Fibroblast of lung (primary cell): ENCODE measurements around the gene GABRE. TPM values are rescaled to one million over a fixed set of nuclear protein-coding genes. Genes with fewer than 3 reads are reported as not detected.
"Not testable (repeated sequence)": the region's sequence is repeated elsewhere in the genome, so short reads cannot be mapped to it uniquely, and the experiment has no call there.

Experiments used
- DNase-seq, 2 donors: peaks; one replicate each; pipeline versions ENCODE4 v3.0.0 to v3.0.0-alpha.2; 2010; ENCODE audit warnings: low read depth in 2 of 2
- H2AFZ ChIP-seq: 2 replicates; pipeline ENCODE4 v1.5.1; 2012; ENCODE audit warnings: low read length, control low read depth, inconsistent platforms
- H3K27ac ChIP-seq: 2 replicates; pipeline ENCODE4 v1.5.1; 2011; ENCODE audit warnings: low read length, control low read depth; ENCODE audit not compliant: insufficient read depth
- H3K27me3 ChIP-seq: 2 replicates; pipeline ENCODE4 v1.5.1; 2011; ENCODE audit warnings: mild to moderate bottlenecking, low read length; ENCODE audit not compliant: control insufficient read depth, insufficient read depth
- H3K36me3 ChIP-seq: 2 replicates; pipeline ENCODE4 v1.5.1; 2011; ENCODE audit warnings: low read length; ENCODE audit not compliant: control insufficient read depth, insufficient read depth
- H3K4me1 ChIP-seq: 2 replicates; pipeline ENCODE4 v1.5.1; 2011; ENCODE audit warnings: low read length; ENCODE audit not compliant: control insufficient read depth, insufficient read depth; ENCODE audit errors: extremely low read depth
- H3K4me2 ChIP-seq: 2 replicates; pipeline ENCODE4 v1.5.1; 2011; ENCODE audit warnings: low read length, control low read depth; ENCODE audit not compliant: insufficient read depth; ENCODE audit errors: extremely low read depth
- H3K4me3 ChIP-seq, 4 experiments: fragments of 200-600 bp in 1 of 4; sonication (generic) in 1 of 4; replicated peaks in 1 of 4; 2 replicates each; pipeline ENCODE4 v1.5.1; 2011 to 2016; ENCODE audit warnings: low read length in 4 of 4, low read depth in 3 of 4, mild to moderate bottlenecking in 3 of 4, control low read depth in 2 of 4, inconsistent platforms in 1 of 4, mixed read lengths in 1 of 4; ENCODE audit not compliant: insufficient read depth in 1 of 4; ENCODE audit errors: control extremely low read depth in 1 of 4
- H3K79me2 ChIP-seq: 2 replicates; pipeline ENCODE4 v1.5.1; 2012; ENCODE audit warnings: mild to moderate bottlenecking, low read length, inconsistent platforms; ENCODE audit not compliant: control insufficient read depth, insufficient read depth
- H3K9ac ChIP-seq: 2 replicates; pipeline ENCODE4 v1.5.1; 2011; ENCODE audit warnings: mild to moderate bottlenecking, low read length, control low read depth; ENCODE audit not compliant: insufficient read depth
- H3K9me3 ChIP-seq: 2 replicates; pipeline ENCODE4 v1.5.1; 2012; ENCODE audit warnings: low read depth, low read length; ENCODE audit not compliant: control insufficient read depth, insufficient read depth
- H4K20me1 ChIP-seq: 2 replicates; pipeline ENCODE4 v1.5.1; 2011; ENCODE audit warnings: low read length; ENCODE audit not compliant: control insufficient read depth, insufficient read depth; ENCODE audit errors: extremely low read depth
- EZH2 ChIP-seq: IDR thresholded peaks from 2 replicates; pipeline ENCODE4 v1.5.1; 2012; ENCODE audit warnings: low read length, control low read depth, mild to moderate bottlenecking; ENCODE audit errors: missing control alignments
- polyA plus RNA-seq, 2 donors: library from polyadenylated mRNA; depleted of rRNA in 1 of 2; stranded (reverse) in 1 of 2; unstranded in 1 of 2; fragments of >200 nt; gene quantifications; 2 replicates each; pipeline ENCODE4 v1.2.1, GENCODE V29; 2011 to 2012; ENCODE audit warnings: missing spikeins in 1 of 2
- total RNA-seq: library from RNA; depleted of rRNA; stranded (reverse); fragments of >200 nt; gene quantifications from 2 replicates; pipeline ENCODE4 v1.2.1, GENCODE V29; 2014
- TF ChIP-seq, protein P1 (sequence below), 2 donors: IDR thresholded peaks in 1 of 2; conservative IDR thresholded peaks in 1 of 2; 1 replicate in 1 of 2; 2 replicates in 1 of 2; pipeline ENCODE4 v1.5.1; 2011 to 2012; ENCODE audit warnings: low read length in 2 of 2, control low read depth in 1 of 2, inconsistent platforms in 1 of 2, low read depth in 1 of 2, mild to moderate bottlenecking in 1 of 2

The GABRE gene
- total and polyA plus RNA-seq, 2 donors (not counting 1 experiment from before 2014, with no cell fraction given), result 2.0 to 3.8 TPM

DNA sequence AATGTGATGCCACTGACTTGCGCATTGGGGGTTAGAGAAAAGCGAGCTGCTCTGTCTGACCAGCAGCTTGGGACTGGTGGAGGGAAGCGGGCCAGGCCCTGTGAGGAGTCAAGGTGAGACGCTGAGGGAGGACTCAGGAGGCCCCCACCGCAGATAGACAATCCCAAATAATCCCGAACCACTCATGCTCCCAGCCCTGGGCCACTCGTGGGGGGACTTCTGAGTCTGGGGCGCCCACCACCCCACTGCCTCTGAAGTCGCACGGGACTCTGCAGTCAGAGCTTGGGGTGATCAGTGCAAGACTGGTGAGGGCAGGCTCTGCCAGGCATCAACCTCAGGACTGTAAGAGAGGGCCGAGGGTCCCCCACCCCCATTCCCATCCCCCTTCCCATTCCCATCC, 54.9 kb downstream of the GABRE start:
- Histone ChIP-seq H3K4me3 (no peak overlapping the region), H3K9me3 (no peaks in the 10 kb centered on the region), H3K79me2 (no peaks in the 10 kb centered on the region), H2AFZ (no peak overlapping the region), H3K27ac (no peak overlapping the region), H3K4me1 (no peaks in the 10 kb centered on the region), H3K36me3 (no peaks in the 10 kb centered on the region), H4K20me1 (no peaks in the 10 kb centered on the region), H3K4me2 (no peak overlapping the region), H3K9ac (no peak overlapping the region), H3K27me3 (no peaks in the 10 kb centered on the region)
- no peak for TF ChIP-seq EZH2
- TF ChIP-seq, protein P1, sequence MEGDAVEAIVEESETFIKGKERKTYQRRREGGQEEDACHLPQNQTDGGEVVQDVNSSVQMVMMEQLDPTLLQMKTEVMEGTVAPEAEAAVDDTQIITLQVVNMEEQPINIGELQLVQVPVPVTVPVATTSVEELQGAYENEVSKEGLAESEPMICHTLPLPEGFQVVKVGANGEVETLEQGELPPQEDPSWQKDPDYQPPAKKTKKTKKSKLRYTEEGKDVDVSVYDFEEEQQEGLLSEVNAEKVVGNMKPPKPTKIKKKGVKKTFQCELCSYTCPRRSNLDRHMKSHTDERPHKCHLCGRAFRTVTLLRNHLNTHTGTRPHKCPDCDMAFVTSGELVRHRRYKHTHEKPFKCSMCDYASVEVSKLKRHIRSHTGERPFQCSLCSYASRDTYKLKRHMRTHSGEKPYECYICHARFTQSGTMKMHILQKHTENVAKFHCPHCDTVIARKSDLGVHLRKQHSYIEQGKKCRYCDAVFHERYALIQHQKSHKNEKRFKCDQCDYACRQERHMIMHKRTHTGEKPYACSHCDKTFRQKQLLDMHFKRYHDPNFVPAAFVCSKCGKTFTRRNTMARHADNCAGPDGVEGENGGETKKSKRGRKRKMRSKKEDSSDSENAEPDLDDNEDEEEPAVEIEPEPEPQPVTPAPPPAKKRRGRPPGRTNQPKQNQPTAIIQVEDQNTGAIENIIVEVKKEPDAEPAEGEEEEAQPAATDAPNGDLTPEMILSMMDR (conservative IDR thresholded peaks at IDR 0.05 in 1 of 2, IDR thresholded peaks at IDR 0.05 in 1 of 2; ENCODE audit: low read depth in 1 of 2, low read length in 2 of 2), result no peak
- DNase-seq, result no peak

DNA sequence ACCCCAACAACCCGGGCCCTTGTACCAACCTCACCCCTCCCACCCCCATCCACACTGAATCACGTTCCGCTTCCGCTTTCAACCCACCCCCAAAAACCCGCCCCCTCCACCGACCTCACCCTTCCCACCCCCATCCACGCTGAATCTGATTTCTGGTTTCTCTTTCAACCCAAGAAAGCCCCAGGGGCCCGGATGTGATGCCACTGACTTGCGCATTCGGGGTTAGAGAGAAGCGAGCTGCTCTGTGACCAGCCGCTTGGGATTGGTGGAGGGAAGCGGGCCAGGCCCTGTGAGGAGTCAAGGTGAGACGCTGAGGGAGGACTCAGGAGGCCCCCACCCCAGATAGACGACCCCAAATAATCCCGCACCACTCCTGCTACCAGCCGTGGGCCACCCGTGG, 55.7 kb downstream of the GABRE start:
- H3K27me3 ChIP-seq, H3K9ac ChIP-seq, H3K9me3 ChIP-seq, DNase-seq, H3K4me2 ChIP-seq, H3K36me3 ChIP-seq, H2AFZ ChIP-seq, H3K79me2 ChIP-seq, H3K4me3 ChIP-seq, H4K20me1 ChIP-seq, H3K27ac ChIP-seq, H3K4me1 ChIP-seq: not testable (repeated sequence)

GRCh38 chrX:151912780-151913179, 61.7 kb downstream of the GABRE start, which contains the start of gene MAGEA4:
TSS of gene MAGEA4 (plus strand) at chrX:151912889. CDS start at chrX:151923665, 10,776 bp downstream.
- Histone ChIP-seq H3K9ac (no peak within 1 kb of the TSS), H3K9me3 (no peaks in the 10 kb centered on the region), H3K4me1 (no peaks in the 10 kb centered on the region), H4K20me1 (no peaks in the 10 kb centered on the region), H3K27ac (no peak within 1 kb of the TSS), H3K36me3 (no peaks in the 10 kb centered on the region), H3K4me3 (no peak within 1 kb of the TSS), H3K79me2 (no peaks in the 10 kb centered on the region), H3K4me2 (no peak within 1 kb of the TSS), H2AFZ (no peak within 1 kb of the TSS), H3K27me3 (no peaks in the 10 kb centered on the region)
- DNase-seq, result no peak
- no peak for TF ChIP-seq EZH2
- TF ChIP-seq, protein P1 (conservative IDR thresholded peaks at IDR 0.05 in 1 of 2, IDR thresholded peaks at IDR 0.05 in 1 of 2; ENCODE audit: low read depth in 1 of 2, low read length in 2 of 2), result no peak
